Measurements from ENCODE around the gene RETREG1. TPM values are rescaled to one million over a fixed set of nuclear protein-coding genes. Genes with fewer than 3 reads are reported as not detected.
"Not testable (repeated sequence)": the region's sequence is repeated elsewhere in the genome, so short reads cannot be mapped to it uniquely, and the experiment has no call there.

The RETREG1 gene, protein sequence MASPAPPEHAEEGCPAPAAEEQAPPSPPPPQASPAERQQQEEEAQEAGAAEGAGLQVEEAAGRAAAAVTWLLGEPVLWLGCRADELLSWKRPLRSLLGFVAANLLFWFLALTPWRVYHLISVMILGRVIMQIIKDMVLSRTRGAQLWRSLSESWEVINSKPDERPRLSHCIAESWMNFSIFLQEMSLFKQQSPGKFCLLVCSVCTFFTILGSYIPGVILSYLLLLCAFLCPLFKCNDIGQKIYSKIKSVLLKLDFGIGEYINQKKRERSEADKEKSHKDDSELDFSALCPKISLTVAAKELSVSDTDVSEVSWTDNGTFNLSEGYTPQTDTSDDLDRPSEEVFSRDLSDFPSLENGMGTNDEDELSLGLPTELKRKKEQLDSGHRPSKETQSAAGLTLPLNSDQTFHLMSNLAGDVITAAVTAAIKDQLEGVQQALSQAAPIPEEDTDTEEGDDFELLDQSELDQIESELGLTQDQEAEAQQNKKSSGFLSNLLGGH
- 3.0 TPM in 1 of 2 replicates, not detected in the other for total RNA-seq

- DNase-seq (ENCODE audit: extremely low read depth, low read depth, low spot score) = no peak
Observed at GRCh38 chr5:16616536-16617273, at the start of gene RETREG1. Gene RETREG1, minus strand, starts transcription at chr5:16616997. Its CDS starts 26 bp downstream, at chr5:16616971.

GRCh38 chr5:16666130-16666882 is 49.5 kb upstream of the RETREG1 start:
- no peak for DNase-seq (ENCODE audit: extremely low read depth, low read depth, low spot score)

DNA sequence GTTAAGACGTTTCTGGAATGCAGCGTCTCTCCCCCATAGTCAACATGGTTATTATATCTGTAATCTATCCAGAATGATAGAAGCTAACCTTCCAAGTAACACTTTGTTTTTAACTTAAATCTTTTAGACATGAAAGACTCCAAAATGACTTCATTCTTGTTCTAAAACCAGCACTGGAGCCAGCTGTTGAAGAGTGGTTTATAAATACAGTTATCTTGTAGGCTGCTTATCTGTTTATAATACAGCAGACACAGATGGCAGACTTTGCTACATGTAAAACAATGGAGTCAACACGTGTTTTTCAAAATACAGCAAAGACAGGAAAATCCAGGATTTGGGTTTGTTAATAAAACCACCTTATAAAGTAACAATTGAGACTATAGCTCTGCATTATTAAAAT is 48.8 kb upstream of the RETREG1 start:
- DNase-seq (ENCODE audit: extremely low read depth, low read depth, low spot score) = no peak

- DNase-seq (ENCODE audit: extremely low read depth, low read depth, low spot score) = no peak
Observed at GRCh38 chr5:16664368-16664767, 47.6 kb upstream of the RETREG1 start.

DNA sequence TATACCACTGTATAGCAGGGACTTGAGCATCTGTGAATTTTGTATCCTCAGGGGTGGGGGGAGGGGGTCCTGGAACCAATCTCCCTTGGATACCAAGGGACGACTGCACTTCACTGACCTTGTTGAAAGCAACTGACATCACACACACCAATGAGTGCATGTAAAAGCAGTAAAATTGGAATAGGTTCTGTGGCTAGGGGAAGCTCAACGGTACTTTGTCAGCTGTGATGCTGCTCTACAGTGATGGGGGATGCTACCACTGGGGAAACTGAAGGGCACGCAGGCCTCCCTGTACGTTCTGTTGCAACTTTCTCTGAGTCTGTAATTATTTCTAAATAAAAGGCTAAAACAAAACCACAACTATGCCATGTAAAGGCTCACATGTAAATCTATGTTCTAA is 47.0 kb upstream of the RETREG1 start:
- no peak for DNase-seq (ENCODE audit: extremely low read depth, low read depth, low spot score)

DNA sequence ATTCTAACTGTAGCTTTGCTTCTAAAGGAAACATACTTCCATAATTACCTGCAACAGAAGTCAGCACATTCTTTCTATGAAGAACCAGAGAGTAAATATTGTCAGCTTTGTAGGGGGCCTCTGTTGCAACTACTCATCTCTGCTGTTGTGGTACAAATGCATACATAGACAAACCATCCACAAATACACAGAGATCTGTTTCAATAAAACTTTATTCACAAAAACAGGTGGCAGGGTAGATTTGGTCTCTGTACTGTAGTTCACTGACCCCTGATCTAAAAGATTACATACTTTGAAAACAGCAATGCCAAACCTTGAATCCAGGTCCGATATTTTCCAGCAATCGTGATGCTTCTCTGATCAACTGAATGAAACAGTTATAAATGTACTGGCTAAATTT is 44.9 kb upstream of the RETREG1 start:
- no peak for DNase-seq (ENCODE audit: extremely low read depth, low read depth, low spot score)

DNA sequence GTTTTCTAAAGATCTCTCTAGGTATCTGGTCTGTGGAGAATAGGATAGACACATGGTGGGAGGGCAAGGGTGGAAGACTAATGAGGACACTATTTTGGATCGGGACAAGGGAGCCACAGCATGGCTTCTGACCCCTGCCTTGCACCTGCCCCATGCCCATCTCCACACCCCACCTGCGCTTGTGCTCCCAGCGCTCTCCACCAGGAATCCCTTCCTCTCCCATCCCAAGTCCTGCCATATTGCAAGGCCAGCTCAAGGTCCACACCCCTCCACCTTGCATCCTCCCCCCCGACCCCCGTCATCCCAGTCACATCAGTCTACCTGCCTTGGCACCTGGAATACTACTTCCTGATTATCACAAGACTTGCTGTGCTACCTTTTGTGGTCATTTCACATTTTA is 44.2 kb upstream of the RETREG1 start:
- DNase-seq (ENCODE audit: extremely low read depth, low read depth, low spot score) = no peak

DNA sequence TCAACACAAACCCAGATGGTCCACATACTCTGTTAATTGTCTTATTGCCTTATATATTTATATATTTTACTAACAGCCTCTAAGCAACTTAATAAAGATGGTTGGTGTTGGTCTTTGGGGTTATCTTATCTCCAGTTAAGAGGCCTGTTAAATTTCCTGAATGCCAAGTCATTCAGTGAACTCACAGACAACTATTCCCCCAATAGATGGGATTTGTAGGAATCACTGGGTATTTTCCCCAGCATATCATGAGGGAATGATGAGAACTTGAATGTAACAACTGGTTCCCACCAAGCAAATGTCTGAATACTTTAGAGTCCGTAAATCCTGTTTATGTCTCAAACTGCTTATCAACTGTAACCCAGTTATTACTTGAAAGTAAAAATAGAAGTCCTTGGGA is 42.7 kb upstream of the RETREG1 start:
- DNase-seq (ENCODE audit: extremely low read depth, low read depth, low spot score) = no peak

DNA sequence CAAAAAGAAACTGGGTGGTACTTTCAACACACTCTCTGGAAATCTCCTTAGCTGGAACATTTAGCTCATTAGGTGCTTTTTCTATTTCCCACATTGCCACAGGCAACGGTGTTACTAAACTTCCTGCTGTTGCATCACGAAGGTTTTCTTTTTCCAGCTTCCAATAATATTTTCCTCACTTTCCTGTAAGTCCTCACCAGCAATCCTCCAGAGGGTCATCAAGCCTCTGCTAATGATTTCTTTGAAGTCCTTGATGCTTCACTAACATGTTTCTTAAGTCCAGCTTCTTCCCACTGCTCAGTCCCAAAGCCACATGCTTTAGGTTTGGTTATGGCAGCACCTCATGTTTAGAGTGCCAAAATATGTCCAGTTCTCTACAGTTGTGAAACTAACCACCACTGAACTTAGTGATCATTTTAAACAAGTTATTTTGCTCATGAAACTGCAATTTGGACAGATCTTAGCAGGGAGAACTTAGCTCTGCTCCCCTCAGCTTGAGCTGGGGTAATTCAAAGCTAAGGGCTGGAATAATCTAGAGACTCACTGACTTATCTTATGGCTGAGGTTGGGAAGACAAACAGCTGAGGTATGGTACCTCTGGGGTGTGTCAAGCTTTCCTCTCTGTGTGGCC is 39.9 kb upstream of the RETREG1 start:
- no peak for DNase-seq (ENCODE audit: extremely low read depth, low read depth, low spot score)

DNA sequence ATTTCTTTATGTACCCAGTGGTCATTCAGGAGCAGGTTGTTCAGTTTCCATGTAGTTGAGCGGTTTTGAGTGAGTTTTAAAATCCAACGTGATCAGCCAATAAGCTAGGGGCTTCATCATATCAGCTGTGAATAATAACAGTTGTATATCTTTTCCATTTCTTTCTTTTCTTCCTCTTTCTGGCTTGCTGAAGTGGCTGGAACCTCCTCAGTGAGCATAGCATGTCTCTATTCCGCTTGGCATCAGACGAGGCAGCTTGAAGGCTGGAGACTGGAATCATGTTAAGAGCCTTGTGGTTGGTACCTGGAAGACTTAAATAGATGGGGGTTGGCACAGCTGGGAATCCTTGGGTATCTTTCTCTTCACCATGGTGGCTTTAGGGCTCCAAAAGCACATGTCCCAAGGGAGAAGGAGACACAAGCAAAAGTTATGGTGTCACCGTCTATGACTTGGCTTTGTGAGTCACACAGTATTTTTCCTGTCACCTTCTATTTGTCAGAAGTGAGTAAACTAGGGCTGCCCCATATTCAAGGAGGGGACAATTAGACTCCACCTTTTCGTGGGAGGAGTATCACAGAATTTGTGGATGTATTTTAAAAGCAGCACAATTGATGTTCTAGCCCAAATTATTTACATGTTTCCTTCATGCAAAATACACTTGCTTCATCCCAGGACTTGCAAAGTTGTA is 38.0 kb upstream of the RETREG1 start:
- DNase-seq (ENCODE audit: extremely low read depth, low read depth, low spot score) = no peak

- DNase-seq (ENCODE audit: extremely low read depth, low read depth, low spot score) = not testable (repeated sequence)
Observed at GRCh38 chr5:16648739-16649138, 31.9 kb upstream of the RETREG1 start.

DNA sequence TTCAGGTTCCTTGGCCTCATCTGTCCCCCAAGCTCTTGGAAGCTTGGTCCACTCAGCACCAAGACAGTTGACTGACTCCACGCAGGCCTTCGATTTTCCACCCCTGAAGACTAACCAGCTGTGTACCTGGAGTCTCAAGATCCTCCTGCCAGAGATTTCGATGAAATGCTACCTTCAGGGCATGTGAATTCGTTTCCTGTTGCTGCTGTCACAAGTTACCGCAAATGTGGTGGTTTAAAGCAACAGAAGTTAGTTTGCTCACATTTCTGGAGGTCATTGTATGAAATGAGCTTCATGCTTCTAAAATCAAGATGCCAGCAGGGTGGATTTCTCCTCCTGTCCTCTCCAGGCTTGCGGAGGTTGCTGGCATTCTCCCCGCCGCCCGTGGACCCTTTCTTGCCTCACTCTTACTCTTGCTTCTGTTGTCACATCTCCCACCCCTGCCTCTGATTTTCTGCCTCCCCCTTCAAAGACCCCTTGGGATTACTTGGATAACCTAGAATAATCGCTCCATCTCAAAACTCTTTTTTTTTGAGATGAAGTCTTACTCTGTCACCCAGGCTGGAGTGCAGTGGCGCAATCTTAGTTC is 27.6 kb upstream of the RETREG1 start:
- no peak for DNase-seq (ENCODE audit: extremely low read depth, low read depth, low spot score)

GRCh38 chr5:16642867-16643266 is 26.1 kb upstream of the RETREG1 start:
- DNase-seq (ENCODE audit: extremely low read depth, low read depth, low spot score) = no peak

DNA sequence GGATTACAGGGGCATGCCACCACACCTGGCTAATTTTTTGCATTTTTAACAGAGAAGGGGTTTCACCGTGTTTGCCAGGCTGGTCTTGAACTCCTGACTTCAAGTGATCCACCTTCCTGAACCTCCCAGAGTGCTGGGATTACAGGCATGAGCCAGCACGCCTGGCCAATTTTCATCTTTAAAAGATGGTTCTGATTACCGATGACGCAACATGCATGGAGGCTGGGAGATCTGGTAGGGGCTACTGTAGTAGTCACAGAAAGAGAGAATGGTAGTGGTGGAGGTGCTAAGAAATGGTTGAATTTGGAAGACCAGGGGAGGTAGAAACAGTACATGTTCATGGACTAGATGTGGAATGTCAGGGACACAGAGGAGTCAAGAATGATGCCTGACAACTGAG is 22.4 kb upstream of the RETREG1 start:
- DNase-seq (ENCODE audit: extremely low read depth, low read depth, low spot score) = no peak

GRCh38 chr5:16628376-16628775 is 11.6 kb upstream of the RETREG1 start:
- no peak for DNase-seq (ENCODE audit: extremely low read depth, low read depth, low spot score)

- no peak for DNase-seq (ENCODE audit: extremely low read depth, low read depth, low spot score)
Observed at GRCh38 chr5:16626696-16627264, 10.0 kb upstream of the RETREG1 start.

GRCh38 chr5:16625096-16625495 is 8.3 kb upstream of the RETREG1 start:
- no peak for DNase-seq (ENCODE audit: extremely low read depth, low read depth, low spot score)

GRCh38 chr5:16619136-16619535 is 2.3 kb upstream of the RETREG1 start:
- no peak for DNase-seq (ENCODE audit: extremely low read depth, low read depth, low spot score)

DNA sequence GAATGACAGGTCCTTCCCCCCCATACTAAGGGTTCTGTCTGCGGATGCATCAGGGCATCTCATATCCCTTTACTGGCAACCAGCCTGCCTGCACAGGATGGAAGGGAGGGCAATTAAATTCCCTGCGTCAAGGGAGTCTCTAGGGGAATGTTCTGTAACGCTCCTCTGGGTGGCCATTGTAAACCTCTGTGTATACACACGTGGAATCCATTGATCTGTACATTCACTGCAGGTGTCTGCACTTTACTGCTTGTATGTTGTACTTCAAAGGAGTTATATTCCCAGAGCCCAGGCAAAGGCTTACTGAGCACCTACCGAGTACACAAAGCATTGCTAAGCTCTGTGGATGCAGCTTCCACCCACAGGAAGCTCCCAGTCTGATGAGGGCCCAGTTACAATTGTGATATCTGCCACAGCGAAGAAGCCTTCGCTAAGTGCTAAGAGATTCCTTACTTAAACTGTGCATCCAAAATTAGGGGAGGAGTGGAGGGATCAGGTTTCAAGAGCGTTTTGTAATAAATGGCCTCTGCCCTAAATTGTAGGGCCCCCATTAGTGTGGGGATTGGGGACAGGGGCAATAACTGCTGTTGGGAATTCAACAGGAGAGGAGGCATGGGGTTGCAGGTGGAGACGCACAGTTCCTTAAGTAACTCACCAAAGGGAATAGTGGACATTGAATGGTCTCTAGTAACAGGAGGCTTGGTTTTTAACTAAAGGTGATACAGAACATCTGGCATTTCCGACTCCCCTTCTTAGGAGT is 1.5 kb upstream of the RETREG1 start:
- no peak for DNase-seq (ENCODE audit: extremely low read depth, low read depth, low spot score)
